ENCODE measurements around the gene MEGF9. TPM values are rescaled to one million over a fixed set of nuclear protein-coding genes. Genes with fewer than 3 reads are reported as not detected.

MEGF9 gene
- total RNA-seq, 2 donors from 2014 or later: 5.0 to 10.7 TPM

GRCh38 chr9:120568816-120569215 lies 145.5 kb downstream of the MEGF9 start:
- Mint-ChIP-seq H3K36me3 (ENCODE audit: low read depth) (peaks cover 52% of the 10 kb centered on the region), H3K27ac (no peak overlapping the region), H3K4me3 (no peak overlapping the region), H3K27me3 (ENCODE audit: insufficient read depth) (no peaks in the 10 kb centered on the region), H3K9me3 (no peaks in the 10 kb centered on the region), H3K4me1 (peaks cover 11% of the 10 kb centered on the region)
- Histone ChIP-seq H3K4me3 (ENCODE audit: low read length) (no peak overlapping the region), H3K27ac (ENCODE audit: low read depth, low read length) (no peak overlapping the region), H3K4me1 (ENCODE audit: control insufficient read depth, insufficient read depth, low read length) (no peaks in the 10 kb centered on the region), H3K36me3 (ENCODE audit: control insufficient read depth, insufficient read depth, low read length) (peaks cover 74% of the 10 kb centered on the region), H3K9ac (ENCODE audit: extremely low read depth, low read length, poor library complexity, severe bottlenecking) (no peak overlapping the region), H3K27me3 (ENCODE audit: control insufficient read depth, insufficient read depth, low read length, poor library complexity, severe bottlenecking) (no peaks in the 10 kb centered on the region), H3K9me3 (ENCODE audit: control insufficient read depth, low read length) (no peaks in the 10 kb centered on the region)
- DNase-seq: no peak
- WGBS, 2 experiments (ENCODE audit: insufficient coverage in 1 of 2, insufficient read length in 1 of 2): 89 to 100% methylated on average over 4 to 5 of the region's 5 CpGs
- TF ChIP-seq CTCF (conservative IDR thresholded peaks at IDR 0.05): no peak

- H3K4me1 ChIP-seq (ENCODE audit: control insufficient read depth, insufficient read depth, low read length): peaks cover 9% of the 10 kb centered on the region
- H3K27ac Mint-ChIP-seq: no peak overlapping the region
These were observed 146.4 kb downstream of the MEGF9 start for GRCh38 chr9:120567874-120568273.

GRCh38 chr9:120567081-120567480 lies 147.2 kb downstream of the MEGF9 start:
- no peak for TF ChIP-seq CTCF (conservative IDR thresholded peaks at IDR 0.05)
- peaks cover 65% of the 10 kb centered on the region for H3K36me3 Mint-ChIP-seq (ENCODE audit: low read depth)
- Histone ChIP-seq H3K36me3 (ENCODE audit: control insufficient read depth, insufficient read depth, low read length) (peaks cover 83% of the 10 kb centered on the region), H3K9ac (ENCODE audit: extremely low read depth, low read length, poor library complexity, severe bottlenecking) (no peak overlapping the region), H3K9me3 (ENCODE audit: control insufficient read depth, low read length) (no peaks in the 10 kb centered on the region), H3K4me3 (ENCODE audit: low read length) (no peak overlapping the region), H3K4me1 (ENCODE audit: control insufficient read depth, insufficient read depth, low read length) (peaks cover 10% of the 10 kb centered on the region), H3K27me3 (ENCODE audit: control insufficient read depth, insufficient read depth, low read length, poor library complexity, severe bottlenecking) (no peaks in the 10 kb centered on the region), H3K27ac (ENCODE audit: low read depth, low read length) (no peak overlapping the region)
- no peaks in the 10 kb centered on the region for H3K9me3 Mint-ChIP-seq
- peaks cover 24% of the 10 kb centered on the region for H3K4me1 Mint-ChIP-seq
- no peak for DNase-seq
- 91 to 97% methylated on average over 3 of the region's 3 CpGs for WGBS, 2 experiments (ENCODE audit: insufficient coverage in 1 of 2, insufficient read length in 1 of 2)
- no peaks in the 10 kb centered on the region for H3K27me3 Mint-ChIP-seq (ENCODE audit: insufficient read depth)
- H3K27ac Mint-ChIP-seq: no peak overlapping the region
- H3K4me3 Mint-ChIP-seq: no peak overlapping the region

More at GRCh38 chr9:120567874-120568273, 146.4 kb downstream of the MEGF9 start:
- Histone ChIP-seq H3K9ac (ENCODE audit: extremely low read depth, low read length, poor library complexity, severe bottlenecking) (no peak overlapping the region), H3K4me3 (ENCODE audit: low read length) (no peak overlapping the region), H3K27ac (ENCODE audit: low read depth, low read length) (no peak overlapping the region), H3K9me3 (ENCODE audit: control insufficient read depth, low read length) (no peaks in the 10 kb centered on the region), H3K36me3 (ENCODE audit: control insufficient read depth, insufficient read depth, low read length) (peaks cover 83% of the 10 kb centered on the region), H3K27me3 (ENCODE audit: control insufficient read depth, insufficient read depth, low read length, poor library complexity, severe bottlenecking) (no peaks in the 10 kb centered on the region)
- no peak for TF ChIP-seq CTCF (conservative IDR thresholded peaks at IDR 0.05)
- WGBS, 2 experiments (ENCODE audit: insufficient coverage in 1 of 2, insufficient read length in 1 of 2): 92 to 100% methylated on average over 3 to 4 of the region's 4 CpGs
- Mint-ChIP-seq H3K27me3 (ENCODE audit: insufficient read depth) (no peaks in the 10 kb centered on the region), H3K9me3 (no peaks in the 10 kb centered on the region), H3K4me3 (no peak overlapping the region), H3K4me1 (peaks cover 18% of the 10 kb centered on the region), H3K36me3 (ENCODE audit: low read depth) (peaks cover 58% of the 10 kb centered on the region)
- no peak for DNase-seq
